ENCODE results near the gene EML4. TPM values are rescaled to one million over a fixed set of nuclear protein-coding genes. Genes with fewer than 3 reads are reported as not detected.
"Not testable (repeated sequence)": the region's sequence is repeated elsewhere in the genome, so short reads cannot be mapped to it uniquely, and the experiment has no call there.

EML4 gene
- total RNA-seq, 1 experiment from 2014 or later, result 156 TPM

DNA sequence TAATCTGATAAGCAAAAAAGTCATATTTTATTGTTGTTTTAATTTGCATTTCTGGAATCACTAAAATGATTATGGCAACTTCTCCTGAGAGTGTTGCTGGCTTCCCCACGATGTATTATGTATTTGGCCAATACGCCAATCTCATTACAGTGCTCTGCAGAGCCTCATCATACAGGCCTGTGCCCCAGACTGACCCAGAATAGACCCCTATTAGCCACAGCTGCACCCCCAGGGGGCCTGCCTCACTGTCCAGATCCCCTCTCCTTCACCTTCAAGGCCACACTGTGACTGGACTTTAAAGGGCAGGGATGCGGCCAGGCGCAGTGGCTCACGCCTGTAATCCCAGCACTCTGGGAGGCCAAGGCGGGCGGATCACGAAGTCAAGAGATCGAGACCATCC is 209.3 kb downstream of the EML4 start:
- in situ Hi-C loops (cut with HindIII; ENCODE audit: low sequenced_read_pairs), result no loop called here
- no peak for DNase-seq (ENCODE audit: low spot score)

DNA sequence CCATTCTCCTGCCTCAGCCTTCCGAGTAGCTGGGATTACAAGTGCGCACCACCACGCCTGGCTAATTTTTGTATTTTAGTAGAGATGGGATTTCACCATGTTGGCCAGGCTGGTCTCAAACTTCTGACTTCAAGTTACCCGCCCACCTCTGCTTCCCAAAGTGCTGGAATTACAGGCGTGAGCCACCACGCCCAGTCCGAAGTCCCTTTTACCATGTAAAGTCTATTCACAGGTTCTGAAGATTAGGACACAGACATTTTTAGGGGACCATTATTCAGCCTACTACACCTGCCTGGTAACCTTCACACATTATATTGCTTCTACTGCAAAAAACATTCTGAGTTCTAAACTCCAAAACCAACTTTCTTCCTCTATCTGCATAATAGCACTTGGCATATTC is 210.9 kb downstream of the EML4 start:
- DNase-seq (ENCODE audit: low spot score); in situ Hi-C loops (cut with HindIII; ENCODE audit: low sequenced_read_pairs): not testable (repeated sequence)

DNA sequence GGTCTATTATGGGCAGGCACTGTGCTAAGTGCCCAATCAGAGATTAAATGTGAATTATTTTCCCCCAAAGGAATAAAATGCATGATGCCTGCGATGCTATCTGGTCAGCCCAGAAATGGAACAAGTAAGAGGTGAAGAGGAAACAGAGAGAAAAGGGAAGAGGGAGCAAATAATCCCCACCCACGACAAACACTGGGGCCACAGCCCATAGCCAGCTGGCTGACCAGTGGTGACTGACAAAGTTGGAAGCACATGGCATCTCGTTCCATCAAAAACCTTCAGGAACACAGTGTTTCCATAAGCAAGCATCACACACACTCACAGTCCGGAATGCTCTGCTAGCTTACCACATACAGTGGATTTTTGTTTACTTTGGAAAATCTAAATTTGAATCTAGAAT is 213.0 kb downstream of the EML4 start:
- DNase-seq (ENCODE audit: low spot score), result no peak
- in situ Hi-C loops (cut with HindIII; ENCODE audit: low sequenced_read_pairs), result no loop called here

Other genes starting within 250 kb of the EML4 start
- 36.9 and 37.4 TPM in 2 replicates for gene PKDCC, start 121.3 kb upstream of the EML4 start, total RNA-seq (2014; rRNA removed; shearing (Covaris generic))
- 258 and 299 TPM in 2 replicates for gene COX7A2L, start 191.9 kb downstream of the EML4 start, total RNA-seq (2014; rRNA removed; shearing (Covaris generic))

Data from G401 (cell line).